ENCODE results near the gene HCFC1.

HCFC1 gene

DNA sequence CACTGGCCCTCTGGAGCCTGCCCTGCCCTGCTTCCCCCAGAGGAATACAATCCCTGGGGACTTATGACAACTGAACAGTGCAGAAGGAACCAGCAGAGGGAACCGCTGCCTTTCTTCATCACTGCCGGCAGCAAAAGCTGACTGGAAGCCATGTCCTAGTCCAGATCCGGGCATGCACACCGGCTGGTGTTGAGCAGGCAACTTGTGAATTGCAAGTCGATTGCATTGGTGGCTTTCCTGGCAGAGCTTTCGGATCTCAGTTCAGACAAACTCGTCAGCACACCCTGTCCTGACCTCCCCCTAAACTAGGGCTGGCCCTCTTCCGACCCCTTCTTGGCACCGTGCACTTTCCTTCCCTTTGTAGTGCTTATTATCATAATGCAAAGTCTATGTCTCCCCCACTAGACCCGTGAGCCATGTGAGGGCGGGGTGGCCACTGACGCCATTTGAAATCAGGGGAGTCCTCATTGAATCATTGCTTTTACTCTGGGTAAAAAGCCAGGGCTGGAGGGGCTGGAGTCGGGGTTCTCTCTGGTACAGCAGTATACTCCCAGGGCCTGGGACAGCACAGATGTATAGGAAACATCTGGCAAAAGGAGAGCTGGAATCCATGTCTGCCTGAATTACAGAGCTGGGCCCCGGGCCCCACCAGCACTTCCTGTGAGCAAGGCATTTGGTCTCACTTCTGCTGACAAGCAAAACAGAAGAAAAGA is 47.3 kb downstream of the HCFC1 start:
- DNase-seq (ENCODE audit: low read depth in 3 of 3): no peak

DNA sequence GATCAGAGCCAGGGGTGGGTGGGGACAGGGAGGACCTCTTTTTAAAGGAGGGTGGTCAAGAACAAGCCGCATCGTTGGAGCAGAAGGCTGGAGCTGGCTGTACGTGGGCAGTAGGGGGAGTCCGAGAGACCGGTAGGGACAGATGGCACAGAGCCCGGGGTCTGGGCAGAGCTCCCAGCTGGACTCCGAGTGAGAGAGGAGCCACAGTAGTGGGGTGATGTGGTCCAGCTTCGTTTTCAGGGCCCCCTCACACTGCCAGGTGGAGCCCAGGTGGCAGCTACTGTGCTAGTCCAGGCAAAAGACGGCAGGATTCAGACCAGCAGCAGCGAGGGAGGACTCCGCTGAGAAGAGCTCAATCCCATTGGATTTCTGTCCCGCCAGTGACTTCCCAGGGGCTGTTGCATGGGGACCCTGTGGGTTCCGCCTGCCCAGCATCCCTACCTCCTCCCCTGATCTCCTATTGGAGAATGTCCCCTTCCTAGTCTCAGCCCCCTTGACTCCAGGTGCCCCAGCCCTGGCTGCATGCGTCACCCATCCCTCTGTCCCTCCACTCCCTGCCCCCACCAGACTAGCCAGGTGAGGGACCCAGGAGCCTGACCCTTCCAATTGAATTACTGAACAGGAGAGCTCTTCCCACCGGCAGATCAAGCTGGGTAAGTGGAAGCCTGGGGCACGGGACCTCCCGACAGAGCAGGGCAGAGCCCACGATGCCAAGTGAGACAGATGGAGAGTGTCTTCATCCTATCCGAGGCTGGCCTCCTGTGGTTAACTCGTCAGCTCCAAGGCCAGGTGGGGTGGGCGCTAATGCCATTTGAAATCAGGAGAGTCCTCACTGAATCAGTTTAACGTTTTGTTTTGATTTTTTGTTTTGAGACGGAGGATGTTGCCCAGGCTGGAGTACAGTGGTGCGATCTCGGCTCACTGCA is 48.4 kb downstream of the HCFC1 start:
- no peak for DNase-seq (ENCODE audit: low read depth in 3 of 3)

DNA sequence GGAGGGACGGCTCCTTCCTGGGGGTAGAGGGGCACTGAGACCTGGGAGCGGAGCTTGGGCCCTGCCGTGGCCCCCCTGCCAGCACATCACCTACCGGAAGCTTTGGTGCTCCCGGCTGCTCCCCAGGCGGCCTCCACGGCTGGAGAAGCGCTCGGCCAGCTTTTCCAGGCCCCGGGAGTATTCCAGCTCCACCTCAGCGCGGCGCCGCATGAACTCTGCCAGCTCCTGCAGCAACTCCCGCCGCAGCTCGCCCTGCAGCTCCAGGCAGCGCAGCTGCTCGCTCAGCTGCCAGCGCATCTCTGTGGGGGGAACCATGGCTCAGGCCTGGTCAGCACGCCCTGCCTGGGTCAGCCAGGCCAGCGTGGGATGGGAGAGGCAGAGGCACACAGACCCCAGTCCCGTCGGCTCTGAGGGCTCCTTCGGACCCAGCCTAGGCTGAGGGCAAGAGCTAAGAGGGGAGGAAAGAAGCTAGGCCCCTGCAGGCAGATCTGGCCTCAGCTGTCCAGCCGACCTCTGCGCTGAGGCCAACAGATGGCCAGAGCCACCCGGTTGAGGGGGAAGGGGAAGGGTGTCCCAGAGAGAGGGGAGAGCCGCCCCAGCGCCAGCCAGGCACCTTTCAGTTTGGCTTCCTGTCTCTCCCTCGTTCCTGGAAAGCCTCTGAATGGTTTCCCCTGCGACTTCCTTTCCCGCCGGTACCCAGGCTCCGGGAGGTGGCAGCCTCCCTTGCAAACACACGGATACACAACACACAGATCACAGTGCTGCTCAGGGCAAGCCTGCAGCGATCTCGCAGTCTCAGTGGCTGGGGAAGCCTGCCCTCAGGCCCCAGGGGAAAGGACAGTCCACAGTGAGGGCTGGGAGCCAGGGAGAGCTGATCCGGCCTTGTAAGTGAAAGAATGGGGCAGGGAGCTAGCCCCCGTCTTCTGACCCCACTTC is 49.8 kb downstream of the HCFC1 start:
- DNase-seq (ENCODE audit: low read depth in 3 of 3): no peak

DNA sequence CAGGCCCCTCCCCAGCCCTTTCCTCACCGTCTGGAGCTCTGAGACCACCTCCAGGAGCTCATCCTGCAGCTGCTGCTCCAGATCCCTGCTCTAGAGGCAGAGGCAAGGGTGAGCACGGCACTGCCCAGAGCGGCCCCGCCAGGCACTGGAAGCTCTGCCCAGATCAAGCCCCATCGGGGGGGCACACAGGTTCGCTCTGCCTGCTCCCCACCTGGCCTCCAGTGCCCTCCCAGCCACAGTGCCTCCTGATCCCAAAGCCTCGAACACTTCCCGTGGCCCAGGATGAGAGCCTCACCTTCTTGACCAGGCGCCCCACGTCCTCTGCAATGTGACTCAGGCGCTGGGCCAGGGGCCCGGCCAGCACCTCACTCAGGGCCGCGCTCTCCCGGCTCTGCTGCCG is 50.5 kb downstream of the HCFC1 start:
- no peak for DNase-seq (ENCODE audit: low read depth in 3 of 3)

DNA sequence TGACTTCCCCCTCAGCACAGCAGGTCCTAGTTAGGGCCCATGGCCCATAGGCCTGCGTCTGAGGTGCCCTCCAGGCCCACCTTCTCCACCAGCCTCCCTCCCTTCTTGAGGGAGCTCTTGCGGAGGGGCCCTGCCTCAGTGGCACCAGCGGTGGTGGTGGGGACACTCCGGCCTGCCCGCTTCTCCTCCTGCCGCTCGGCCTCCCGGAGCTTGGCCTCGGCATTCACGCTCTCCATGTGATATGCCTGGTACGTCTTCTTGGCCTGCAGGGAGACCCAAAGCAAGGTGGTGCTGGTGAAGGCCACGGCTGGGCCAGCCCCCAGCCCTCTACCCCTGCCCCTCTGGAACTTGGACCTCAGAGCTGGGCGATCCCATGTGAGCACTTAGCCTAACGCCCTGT is 51.1 kb downstream of the HCFC1 start:
- DNase-seq (ENCODE audit: low read depth in 3 of 3): no peak

DNA sequence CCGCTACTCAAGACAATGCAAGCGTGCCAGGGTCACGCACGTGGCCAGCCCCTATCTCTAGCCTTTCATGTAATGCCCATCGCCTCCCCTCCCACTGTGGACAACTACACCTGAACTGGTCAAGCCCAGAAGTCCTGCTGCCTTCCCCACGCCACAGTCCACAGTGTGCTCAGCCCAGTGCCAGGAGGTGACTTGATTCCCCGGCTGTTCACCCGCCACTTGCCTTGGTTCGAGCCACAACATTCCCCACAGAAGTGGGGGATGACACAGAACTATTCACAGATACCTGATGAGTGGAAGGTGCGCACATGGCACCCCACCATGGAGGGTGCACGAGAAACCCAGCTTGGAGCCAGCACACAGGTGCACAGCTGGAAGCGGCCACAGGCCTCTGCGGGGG is 52.3 kb downstream of the HCFC1 start:
- no peak for DNase-seq (ENCODE audit: low read depth in 3 of 3)

DNA sequence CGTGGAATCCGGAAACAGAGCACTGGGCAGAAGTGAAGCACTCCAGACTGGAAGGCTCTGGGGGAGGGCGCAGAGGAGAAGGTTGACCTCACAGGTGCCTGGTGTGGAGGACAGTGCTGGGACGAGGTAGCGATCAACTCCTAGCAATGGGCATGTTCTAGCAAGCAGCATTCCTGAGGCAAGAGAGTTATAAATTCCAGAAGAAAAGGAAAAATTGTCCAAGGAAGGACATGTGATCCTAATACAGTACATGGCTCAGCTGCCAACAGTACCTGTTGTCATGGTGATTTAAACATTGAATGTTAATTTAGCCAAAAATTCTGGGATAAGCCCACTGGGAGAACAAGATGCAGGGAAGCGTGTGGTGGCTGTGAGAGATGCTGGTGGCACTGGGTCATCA is 53.7 kb downstream of the HCFC1 start:
- DNase-seq (ENCODE audit: low read depth in 3 of 3): no peak

DNA sequence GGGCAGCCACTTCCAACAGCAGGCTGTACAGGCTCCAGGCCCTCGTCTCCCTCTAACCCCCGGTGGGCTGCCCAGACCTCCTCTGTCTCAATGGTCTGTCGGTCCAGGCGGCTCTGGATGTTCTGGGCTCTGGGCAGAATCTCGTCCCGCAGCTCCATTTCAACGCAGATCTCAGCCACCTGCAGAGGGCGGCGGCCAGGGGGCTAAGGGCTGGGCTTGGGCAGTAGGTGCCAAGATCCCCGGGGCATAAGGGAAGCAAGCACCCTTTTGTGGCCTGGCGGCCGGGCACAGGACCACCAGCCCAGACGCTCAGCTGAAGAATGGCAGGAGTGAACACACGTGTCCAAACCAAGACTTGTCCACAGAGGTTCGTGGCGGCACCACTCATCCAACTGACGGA is 57.9 kb downstream of the HCFC1 start:
- DNase-seq (ENCODE audit: low read depth in 3 of 3): no peak

DNA sequence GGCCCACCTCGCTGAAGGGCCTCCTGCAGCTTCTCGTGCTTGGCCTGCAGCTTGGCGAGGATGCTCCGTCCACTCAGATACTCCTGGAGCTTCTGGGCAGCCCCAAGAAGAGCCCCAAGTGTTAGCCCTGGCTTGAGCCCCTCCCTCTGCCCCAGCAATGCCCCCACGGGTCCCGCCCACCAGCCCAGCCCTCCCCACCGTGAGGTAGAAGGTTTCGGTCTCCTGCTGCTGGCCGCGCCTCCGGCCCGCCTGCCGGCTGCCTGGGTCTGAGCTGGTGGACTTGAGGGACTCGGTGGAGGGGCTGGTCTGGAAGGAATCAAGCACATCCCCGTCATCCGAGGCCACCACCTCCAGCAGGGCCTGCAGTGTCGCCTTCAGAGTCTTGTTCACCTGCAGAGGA is 58.4 kb downstream of the HCFC1 start:
- no peak for DNase-seq (ENCODE audit: low read depth in 3 of 3)

DNA sequence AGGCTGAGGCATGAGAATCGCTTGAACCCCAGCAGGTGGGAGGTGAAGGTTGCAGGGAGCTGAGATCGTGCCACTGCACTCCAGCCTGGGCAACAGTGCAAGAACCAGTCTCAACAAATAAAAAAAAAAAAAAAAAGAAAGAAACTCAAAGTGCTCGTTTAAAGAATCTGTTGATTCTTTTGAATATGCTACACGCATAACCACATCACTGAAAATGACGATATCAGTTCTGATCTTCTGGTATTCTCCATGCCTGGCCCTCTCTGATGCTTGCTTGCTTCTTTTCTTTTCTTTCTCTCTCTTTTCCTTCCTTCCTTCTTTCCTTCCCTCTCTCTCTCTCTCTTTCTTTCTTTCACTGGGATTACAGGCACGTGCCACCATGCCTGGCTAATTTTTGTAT is 59.8 kb downstream of the HCFC1 start:
- no peak for DNase-seq (ENCODE audit: low read depth in 3 of 3)

DNA sequence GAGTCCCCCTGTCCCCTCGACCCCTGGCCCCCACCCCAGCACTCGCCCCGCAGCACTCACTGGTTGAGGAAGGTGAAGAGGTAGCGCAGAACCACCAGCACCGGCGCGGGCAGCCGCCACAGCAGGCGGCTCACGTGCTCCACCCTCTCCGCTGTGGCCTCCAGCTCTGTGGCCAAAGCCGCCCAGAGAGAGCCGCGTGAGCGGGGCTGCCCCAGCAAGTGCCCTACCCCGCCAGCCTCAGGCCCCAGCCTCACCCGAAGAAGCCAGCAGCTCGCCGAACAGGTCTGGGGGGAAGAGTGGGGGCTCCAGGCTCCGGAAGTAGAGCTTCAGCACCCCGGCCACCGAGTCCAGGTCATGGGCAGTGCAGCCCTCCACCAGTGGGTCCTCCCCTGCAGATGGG is 61.2 kb downstream of the HCFC1 start:
- DNase-seq (ENCODE audit: low read depth in 3 of 3): no peak

DNA sequence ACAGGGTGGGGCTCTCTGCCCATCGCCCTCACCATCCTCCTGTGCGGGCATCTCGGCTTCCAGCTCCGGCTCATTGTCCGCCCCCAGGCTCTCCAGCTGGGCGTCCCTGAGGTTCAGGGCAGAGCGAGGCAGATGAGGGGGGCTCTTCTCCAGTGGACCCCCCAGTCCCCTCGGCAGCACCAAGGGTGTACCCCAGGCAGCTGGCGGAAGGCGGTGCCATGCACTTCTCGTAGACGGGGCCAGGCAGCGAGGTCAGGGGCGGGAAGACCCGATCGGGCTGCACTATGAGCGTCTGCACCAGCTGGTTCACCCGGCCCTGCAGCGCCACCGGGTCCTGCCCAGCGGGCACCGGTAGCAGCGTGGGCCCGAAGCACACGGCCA is 61.6 kb downstream of the HCFC1 start:
- no peak for DNase-seq (ENCODE audit: low read depth in 3 of 3)

DNA sequence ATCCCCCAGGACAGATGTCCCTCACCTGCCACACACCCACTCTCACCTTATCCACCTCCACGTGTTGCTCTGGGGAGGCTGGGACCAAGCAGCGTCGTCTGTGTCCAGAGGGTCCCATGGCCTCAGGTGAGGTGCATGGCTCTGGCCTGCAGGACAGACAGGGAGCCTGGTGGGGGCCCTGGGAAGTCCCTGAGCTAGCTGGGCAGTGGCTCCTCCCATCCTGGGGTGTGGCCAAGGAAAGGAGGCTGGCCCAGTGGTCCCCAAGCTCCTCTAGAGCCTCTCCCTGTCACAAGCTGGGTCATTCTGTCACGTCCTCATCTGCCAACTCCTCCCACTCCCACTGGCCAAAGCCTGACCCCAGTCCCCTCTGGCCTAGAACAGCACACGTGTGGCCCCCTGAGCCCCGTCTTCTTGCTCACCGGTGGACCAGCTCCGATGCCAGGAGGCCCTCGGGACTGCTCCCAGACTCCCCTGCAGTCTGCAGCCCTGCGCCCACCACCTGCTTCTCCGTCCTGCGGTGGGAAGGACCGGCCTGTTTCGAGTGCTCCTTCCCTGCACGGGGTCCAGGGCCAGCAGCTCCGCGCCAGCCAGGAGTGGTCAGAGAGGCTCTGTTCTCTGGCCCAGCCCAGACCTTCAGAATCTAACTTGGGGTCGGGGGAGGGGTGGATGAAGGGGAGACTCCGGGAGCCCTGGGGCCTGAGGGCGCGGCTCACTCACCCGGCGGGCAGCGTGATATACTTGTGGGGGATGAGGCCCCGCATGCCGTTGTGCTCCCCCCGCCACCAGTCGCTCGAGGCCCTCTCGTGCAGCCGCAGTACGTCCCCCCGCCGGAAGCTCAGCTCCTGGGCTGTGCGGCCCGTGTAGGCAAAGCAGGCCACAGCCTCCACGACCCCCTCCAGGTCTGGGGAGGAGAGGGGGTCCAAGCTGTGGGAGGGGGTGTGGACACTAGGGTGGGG is 62.3 kb downstream of the HCFC1 start:
- no peak for DNase-seq (ENCODE audit: low read depth in 3 of 3)

DNA sequence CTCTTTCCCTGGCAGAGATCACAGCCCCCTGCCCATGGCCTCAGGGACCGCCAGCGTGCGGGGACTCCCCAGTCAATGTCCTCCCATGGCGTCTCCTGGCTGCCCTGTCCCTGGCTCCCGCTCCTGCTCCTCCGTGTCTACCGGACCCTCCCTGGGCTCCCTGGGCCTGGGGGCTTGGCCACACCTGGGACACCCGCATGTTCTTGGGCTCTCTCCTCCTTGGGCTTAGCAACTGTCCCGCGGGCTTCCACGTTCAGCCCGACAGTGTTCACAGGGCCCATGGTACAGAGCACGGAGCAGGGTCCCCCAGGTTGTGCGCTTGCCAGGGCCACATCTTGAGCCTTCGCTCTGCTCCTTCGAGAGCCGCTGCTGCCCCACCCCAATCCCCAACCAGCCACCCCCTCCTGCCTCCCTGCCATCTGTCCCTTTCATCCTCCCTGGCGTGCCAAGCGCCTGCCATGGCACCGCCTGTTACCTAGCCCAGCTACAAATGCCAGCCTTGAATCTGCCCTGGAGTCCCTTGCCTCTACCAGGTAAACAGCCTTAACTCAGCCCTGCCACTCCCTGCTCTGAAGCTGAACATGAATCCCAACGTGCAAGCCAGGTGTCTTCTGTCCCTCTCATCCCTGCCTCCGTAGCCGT is 63.3 kb downstream of the HCFC1 start:
- no peak for DNase-seq (ENCODE audit: low read depth in 3 of 3)

DNA sequence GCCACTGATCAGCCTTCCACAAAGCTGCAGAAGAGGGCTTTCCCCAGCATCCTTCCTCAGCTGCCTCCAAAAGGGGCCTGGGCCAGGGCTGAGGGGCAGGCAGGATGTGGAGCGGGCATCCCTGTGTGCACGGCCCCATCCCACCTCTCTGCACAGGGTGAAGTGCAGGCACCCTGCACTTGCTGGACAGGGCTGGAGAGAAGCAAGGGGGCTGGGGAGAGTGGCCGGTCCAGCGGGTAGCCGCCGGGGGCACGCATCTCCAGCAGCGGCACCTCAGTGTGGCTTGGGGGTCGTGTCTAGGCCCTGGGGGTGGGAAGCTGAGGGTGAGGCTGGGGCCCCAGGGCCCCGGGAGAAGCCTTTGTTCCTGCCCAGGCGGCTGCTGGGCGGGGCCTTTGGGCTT is 64.2 kb downstream of the HCFC1 start:
- no peak for DNase-seq (ENCODE audit: low read depth in 3 of 3)

DNA sequence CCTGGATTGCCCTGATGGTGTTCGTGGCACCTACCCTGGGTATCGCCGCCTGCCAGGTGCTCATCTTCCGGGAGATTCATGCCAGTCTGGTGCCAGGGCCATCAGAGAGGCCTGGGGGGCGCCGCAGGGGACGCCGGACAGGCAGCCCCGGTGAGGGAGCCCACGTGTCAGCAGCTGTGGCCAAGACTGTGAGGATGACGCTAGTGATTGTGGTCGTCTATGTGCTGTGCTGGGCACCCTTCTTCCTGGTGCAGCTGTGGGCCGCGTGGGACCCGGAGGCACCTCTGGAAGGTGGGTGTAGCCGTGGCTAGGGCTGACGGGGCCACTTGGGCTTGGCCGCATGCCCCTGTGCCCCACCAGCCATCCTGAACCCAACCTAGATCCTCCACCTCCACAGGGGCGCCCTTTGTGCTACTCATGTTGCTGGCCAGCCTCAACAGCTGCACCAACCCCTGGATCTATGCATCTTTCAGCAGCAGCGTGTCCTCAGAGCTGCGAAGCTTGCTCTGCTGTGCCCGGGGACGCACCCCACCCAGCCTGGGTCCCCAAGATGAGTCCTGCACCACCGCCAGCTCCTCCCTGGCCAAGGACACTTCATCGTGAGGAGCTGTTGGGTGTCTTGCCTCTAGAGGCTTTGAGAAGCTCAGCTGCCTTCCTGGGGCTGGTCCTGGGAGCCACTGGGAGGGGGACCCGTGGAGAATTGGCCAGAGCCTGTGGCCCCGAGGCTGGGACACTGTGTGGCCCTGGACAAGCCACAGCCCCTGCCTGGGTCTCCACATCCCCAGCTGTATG is 65.3 kb downstream of the HCFC1 start:
- DNase-seq (ENCODE audit: low read depth in 3 of 3): no peak

DNA sequence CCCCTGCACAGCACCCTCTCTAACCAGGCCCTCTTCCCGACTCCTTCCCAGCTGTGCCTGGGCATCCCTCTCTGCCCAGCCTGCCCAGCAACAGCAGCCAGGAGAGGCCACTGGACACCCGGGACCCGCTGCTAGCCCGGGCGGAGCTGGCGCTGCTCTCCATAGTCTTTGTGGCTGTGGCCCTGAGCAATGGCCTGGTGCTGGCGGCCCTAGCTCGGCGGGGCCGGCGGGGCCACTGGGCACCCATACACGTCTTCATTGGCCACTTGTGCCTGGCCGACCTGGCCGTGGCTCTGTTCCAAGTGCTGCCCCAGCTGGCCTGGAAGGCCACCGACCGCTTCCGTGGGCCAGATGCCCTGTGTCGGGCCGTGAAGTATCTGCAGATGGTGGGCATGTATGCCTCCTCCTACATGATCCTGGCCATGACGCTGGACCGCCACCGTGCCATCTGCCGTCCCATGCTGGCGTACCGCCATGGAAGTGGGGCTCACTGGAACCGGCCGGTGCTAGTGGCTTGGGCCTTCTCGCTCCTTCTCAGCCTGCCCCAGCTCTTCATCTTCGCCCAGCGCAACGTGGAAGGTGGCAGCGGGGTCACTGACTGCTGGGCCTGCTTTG is 66.0 kb downstream of the HCFC1 start:
- DNase-seq (ENCODE audit: low read depth in 3 of 3): no peak

DNA sequence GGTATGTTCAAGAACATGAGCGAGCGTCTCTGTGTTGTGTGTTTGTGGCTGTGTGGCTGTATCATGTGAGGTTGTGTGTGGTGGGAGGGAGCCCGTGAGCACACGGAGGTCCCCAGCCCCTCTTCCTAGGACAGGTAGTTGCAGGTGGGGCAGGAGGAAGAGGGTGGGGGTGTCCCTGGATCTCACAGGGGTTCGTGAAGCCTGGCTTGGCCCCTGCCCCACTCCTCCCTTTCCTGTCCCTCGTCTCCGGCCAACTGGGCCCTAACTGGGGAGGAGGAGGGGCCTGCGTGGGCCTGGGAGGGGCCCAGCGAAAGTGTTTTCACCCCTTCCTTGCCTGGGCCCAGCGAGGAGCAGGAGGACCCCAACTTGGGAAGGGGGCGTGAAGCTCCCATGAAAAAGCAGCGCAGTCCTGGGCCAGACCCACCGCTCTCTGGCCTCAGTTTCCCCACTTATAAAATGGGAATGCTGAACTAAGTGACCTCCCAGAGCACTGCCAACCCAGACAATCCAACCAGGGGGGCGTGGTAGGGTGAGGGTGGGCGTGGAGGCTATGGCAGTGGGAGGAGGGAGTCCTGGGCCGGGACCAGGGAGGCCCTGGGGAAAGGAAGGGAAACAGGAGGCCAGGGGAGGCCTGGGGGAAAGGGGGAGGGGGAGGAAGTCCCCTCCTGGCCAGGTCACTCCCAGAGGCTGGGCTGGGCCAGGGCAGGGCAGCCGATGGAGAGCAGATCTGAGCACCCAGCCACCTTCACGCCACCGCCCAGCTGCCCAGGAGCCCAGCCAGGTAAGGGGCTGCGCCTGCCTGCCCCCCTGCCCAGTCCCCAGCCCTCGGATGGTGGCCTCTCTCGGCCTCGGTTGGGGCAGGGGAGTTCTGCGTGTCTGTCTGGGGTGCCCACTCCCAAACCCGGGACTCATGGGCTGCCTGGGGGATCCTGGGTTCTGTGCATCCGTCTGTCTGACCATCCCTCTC is 67.3 kb downstream of the HCFC1 start, which contains the start of gene AVPR2:
AVPR2 (plus strand) TSS at position 683 of the 967 bp plus-strand sequence. CDS start 473 bp downstream, outside the sequence.
- DNase-seq (ENCODE audit: low read depth in 3 of 3): no peak
